Fibroblast of lung (primary cell): ENCODE data around the gene UPB1. TPM values are rescaled to one million over a fixed set of nuclear protein-coding genes. Genes with fewer than 3 reads are reported as not detected.
A peak's percentile ranks its signal among the peaks of the same experiment; 100 is the strongest.

ENCODE experiments used
- DNase-seq, 2 donors: peaks; one replicate each; pipeline versions ENCODE4 v3.0.0 to v3.0.0-alpha.2; 2010; ENCODE audit warnings: low read depth in 2 of 2
- H2AFZ ChIP-seq: 2 replicates; pipeline ENCODE4 v1.5.1; 2012; ENCODE audit warnings: low read length, control low read depth, inconsistent platforms
- H3K27ac ChIP-seq: 2 replicates; pipeline ENCODE4 v1.5.1; 2011; ENCODE audit warnings: low read length, control low read depth; ENCODE audit not compliant: insufficient read depth
- H3K27me3 ChIP-seq: 2 replicates; pipeline ENCODE4 v1.5.1; 2011; ENCODE audit warnings: mild to moderate bottlenecking, low read length; ENCODE audit not compliant: control insufficient read depth, insufficient read depth
- H3K36me3 ChIP-seq: 2 replicates; pipeline ENCODE4 v1.5.1; 2011; ENCODE audit warnings: low read length; ENCODE audit not compliant: control insufficient read depth, insufficient read depth
- H3K4me1 ChIP-seq: 2 replicates; pipeline ENCODE4 v1.5.1; 2011; ENCODE audit warnings: low read length; ENCODE audit not compliant: control insufficient read depth, insufficient read depth; ENCODE audit errors: extremely low read depth
- H3K4me2 ChIP-seq: 2 replicates; pipeline ENCODE4 v1.5.1; 2011; ENCODE audit warnings: low read length, control low read depth; ENCODE audit not compliant: insufficient read depth; ENCODE audit errors: extremely low read depth
- H3K4me3 ChIP-seq, 4 experiments: fragments of 200-600 bp in 1 of 4; sonication (generic) in 1 of 4; replicated peaks in 1 of 4; 2 replicates each; pipeline ENCODE4 v1.5.1; 2011 to 2016; ENCODE audit warnings: low read length in 4 of 4, low read depth in 3 of 4, mild to moderate bottlenecking in 3 of 4, control low read depth in 2 of 4, inconsistent platforms in 1 of 4, mixed read lengths in 1 of 4; ENCODE audit not compliant: insufficient read depth in 1 of 4; ENCODE audit errors: control extremely low read depth in 1 of 4
- H3K79me2 ChIP-seq: 2 replicates; pipeline ENCODE4 v1.5.1; 2012; ENCODE audit warnings: mild to moderate bottlenecking, low read length, inconsistent platforms; ENCODE audit not compliant: control insufficient read depth, insufficient read depth
- H3K9ac ChIP-seq: 2 replicates; pipeline ENCODE4 v1.5.1; 2011; ENCODE audit warnings: mild to moderate bottlenecking, low read length, control low read depth; ENCODE audit not compliant: insufficient read depth
- H3K9me3 ChIP-seq: 2 replicates; pipeline ENCODE4 v1.5.1; 2012; ENCODE audit warnings: low read depth, low read length; ENCODE audit not compliant: control insufficient read depth, insufficient read depth
- H4K20me1 ChIP-seq: 2 replicates; pipeline ENCODE4 v1.5.1; 2011; ENCODE audit warnings: low read length; ENCODE audit not compliant: control insufficient read depth, insufficient read depth; ENCODE audit errors: extremely low read depth
- CTCF ChIP-seq, 2 donors: IDR thresholded peaks in 1 of 2; conservative IDR thresholded peaks in 1 of 2; 1 replicate in 1 of 2; 2 replicates in 1 of 2; pipeline ENCODE4 v1.5.1; 2011 to 2012; ENCODE audit warnings: low read length in 2 of 2, control low read depth in 1 of 2, inconsistent platforms in 1 of 2, low read depth in 1 of 2, mild to moderate bottlenecking in 1 of 2
- EZH2 ChIP-seq: IDR thresholded peaks from 2 replicates; pipeline ENCODE4 v1.5.1; 2012; ENCODE audit warnings: low read length, control low read depth, mild to moderate bottlenecking; ENCODE audit errors: missing control alignments
- polyA plus RNA-seq, 2 donors: library from polyadenylated mRNA; depleted of rRNA in 1 of 2; stranded (reverse) in 1 of 2; unstranded in 1 of 2; fragments of >200 nt; gene quantifications; 2 replicates each; pipeline ENCODE4 v1.2.1, GENCODE V29; 2011 to 2012; ENCODE audit warnings: missing spikeins in 1 of 2
- total RNA-seq: library from RNA; depleted of rRNA; stranded (reverse); fragments of >200 nt; gene quantifications from 2 replicates; pipeline ENCODE4 v1.2.1, GENCODE V29; 2014

The UPB1 gene
- total and polyA plus RNA-seq, 2 donors (not counting 1 experiment from before 2014, with no cell fraction given), result 0.05 TPM; not detected in 1

DNA sequence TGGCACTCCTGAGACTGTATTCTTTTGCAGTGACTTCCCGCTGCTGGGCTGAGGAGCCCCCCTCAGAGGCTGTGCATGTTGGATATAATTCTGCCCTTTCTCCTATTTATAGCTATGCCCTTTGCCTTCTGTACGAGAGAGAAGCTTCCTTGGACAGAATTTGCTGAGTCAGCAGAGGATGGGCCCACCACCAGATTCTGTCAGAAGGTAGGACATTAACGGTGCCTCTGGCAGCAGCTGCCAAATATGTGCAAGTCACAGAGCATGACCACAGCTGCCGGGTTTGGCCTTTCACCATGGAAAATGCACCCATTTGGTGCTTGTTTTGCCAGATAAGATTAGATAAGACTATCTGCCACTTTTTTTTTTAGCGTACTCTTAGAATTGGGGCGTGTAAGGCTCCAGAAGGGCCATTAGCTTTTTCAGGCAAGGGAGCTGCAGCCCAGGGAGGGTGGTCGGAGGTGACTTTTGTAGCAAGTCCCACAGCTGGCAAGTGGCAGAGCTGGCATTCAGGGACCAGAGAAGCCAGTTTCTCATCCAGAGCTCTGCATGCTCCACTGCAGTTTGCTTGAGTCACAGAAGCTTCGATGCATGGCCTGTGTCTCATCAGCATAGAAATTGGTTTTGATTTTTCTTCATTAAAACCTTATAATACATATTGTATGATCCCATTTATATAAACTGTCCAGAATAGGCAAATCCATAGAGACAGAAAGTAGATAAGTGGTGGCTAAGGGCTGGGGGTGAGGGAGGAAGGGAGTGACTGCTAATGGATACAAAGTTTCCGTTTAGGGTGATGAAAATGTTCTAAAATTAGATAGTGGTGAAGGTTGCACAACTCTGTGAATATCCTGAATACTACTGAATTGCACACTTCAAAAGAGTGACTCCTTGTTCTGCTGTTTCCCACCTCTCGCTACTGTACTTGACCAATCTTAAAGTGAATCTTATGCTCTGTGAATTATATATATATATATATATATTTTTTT is 15.8 kb downstream of the UPB1 start:
- Histone ChIP-seq H4K20me1 (no peaks in the 10 kb centered on the region), H3K4me3 (no peak overlapping the region), H3K79me2 (no peaks in the 10 kb centered on the region), H3K4me1 (peaks cover 12% of the 10 kb centered on the region), H3K9ac (no peak overlapping the region), H3K4me2 (no peak overlapping the region), H3K36me3 (no peaks in the 10 kb centered on the region), H3K9me3 (no peaks in the 10 kb centered on the region), H3K27me3 (peaks cover 3% of the 10 kb centered on the region), H2AFZ (no peak overlapping the region), H3K27ac (no peak overlapping the region)
- peak; percentile 63 to 75 for DNase-seq
- TF ChIP-seq EZH2 (no peak), CTCF (conservative IDR thresholded peaks at IDR 0.05 in 1 of 2, IDR thresholded peaks at IDR 0.05 in 1 of 2; ENCODE audit: low read depth in 1 of 2, low read length in 2 of 2) (no peak)

DNA sequence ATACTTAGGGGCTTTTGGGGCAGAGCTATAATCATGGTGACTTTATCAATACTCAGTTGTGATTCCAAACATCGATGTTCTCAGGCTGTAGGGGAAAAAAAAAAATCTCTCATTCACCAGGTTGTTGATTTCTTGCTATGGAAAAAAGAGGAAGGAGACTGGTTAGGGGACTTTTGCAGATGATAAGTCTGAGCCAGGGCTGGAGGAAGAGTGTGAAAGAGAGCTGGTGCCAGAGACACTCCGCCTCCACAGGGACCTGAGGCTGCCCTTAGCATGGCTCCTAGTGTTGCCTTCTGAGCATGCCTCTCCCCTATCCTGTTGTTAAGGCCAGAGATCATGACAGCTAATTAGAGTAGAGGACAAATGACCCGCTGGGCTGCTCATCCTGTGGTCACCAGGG is 16.9 kb downstream of the UPB1 start:
- no peak overlapping the region for H3K4me2 ChIP-seq
- no peak for DNase-seq
- no peak overlapping the region for H3K9ac ChIP-seq
- H4K20me1 ChIP-seq, result no peaks in the 10 kb centered on the region
- no peaks in the 10 kb centered on the region for H3K9me3 ChIP-seq
- no peak overlapping the region for H3K4me3 ChIP-seq
- H3K36me3 ChIP-seq, result no peaks in the 10 kb centered on the region
- H3K27me3 ChIP-seq, result peaks cover 3% of the 10 kb centered on the region
- TF ChIP-seq CTCF (conservative IDR thresholded peaks at IDR 0.05 in 1 of 2, IDR thresholded peaks at IDR 0.05 in 1 of 2; ENCODE audit: low read depth in 1 of 2, low read length in 2 of 2) (no peak), EZH2 (no peak)
- H3K4me1 ChIP-seq, result peaks cover 9% of the 10 kb centered on the region
- H3K79me2 ChIP-seq, result no peaks in the 10 kb centered on the region
- no peak overlapping the region for H3K27ac ChIP-seq
- H2AFZ ChIP-seq, result no peak overlapping the region

GRCh38 chr22:24513378-24514240 is 18.5 kb downstream of the UPB1 start:
- H2AFZ ChIP-seq, result no peak overlapping the region
- H3K9ac ChIP-seq, result no peak overlapping the region
- H3K27ac ChIP-seq, result no peak overlapping the region
- H3K79me2 ChIP-seq, result no peaks in the 10 kb centered on the region
- peaks cover 9% of the 10 kb centered on the region for H3K4me1 ChIP-seq
- H3K4me3 ChIP-seq, result no peak overlapping the region
- H3K9me3 ChIP-seq, result no peaks in the 10 kb centered on the region
- H3K36me3 ChIP-seq, result no peaks in the 10 kb centered on the region
- TF ChIP-seq CTCF (conservative IDR thresholded peaks at IDR 0.05 in 1 of 2, IDR thresholded peaks at IDR 0.05 in 1 of 2; ENCODE audit: low read depth in 1 of 2, low read length in 2 of 2) (no peak), EZH2 (no peak)
- H3K27me3 ChIP-seq, result peaks cover 3% of the 10 kb centered on the region
- no peak for DNase-seq
- no peak overlapping the region for H3K4me2 ChIP-seq
- no peaks in the 10 kb centered on the region for H4K20me1 ChIP-seq
